Nucleus accumbens (tissue), 56 donors: ENCODE data around the gene YBX2.
"Not testable (repeated sequence)": the region's sequence is repeated elsewhere in the genome, so short reads cannot be mapped to it uniquely, and the experiment has no call there.

ENCODE experiments used
- DNase-seq, 56 donors: peaks; one replicate each; lab custom pipeline; 2025; lab: John Stamatoyannopoulos, UW

YBX2 gene

DNA sequence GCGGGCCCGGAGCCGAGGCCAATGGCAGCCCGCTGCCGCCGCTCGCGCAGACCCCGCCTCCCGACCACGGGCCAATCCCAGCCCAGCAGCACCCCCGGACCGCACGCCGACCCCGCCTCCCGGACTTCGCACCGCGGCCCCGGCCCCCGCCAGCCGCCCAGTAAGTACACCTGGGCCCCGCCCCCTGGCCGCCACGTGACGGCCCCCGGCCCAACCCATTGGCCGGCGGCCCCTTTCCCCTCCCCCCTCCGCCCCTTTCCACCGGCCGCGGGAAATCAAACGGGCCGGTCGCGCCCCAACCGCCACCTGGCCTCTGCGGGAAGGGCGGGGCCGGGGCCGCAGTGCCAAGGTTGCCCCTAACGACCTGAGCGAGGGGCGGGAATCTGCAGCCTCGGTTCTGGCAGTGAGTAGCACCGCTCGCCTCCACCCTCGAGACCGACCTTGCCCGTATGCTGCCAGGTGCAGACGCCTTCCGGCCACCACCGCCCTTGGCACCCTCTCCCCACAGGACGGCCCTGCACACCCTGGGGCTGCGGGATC, at the start of gene YBX2:
TSS of gene YBX2 (minus strand) at position 26 of the 540 bp plus-strand sequence. CDS start 139 bp downstream, outside the sequence.
- peak in 5 of 56 donors; percentile 13 to 52 (median 18) for DNase-seq

DNA sequence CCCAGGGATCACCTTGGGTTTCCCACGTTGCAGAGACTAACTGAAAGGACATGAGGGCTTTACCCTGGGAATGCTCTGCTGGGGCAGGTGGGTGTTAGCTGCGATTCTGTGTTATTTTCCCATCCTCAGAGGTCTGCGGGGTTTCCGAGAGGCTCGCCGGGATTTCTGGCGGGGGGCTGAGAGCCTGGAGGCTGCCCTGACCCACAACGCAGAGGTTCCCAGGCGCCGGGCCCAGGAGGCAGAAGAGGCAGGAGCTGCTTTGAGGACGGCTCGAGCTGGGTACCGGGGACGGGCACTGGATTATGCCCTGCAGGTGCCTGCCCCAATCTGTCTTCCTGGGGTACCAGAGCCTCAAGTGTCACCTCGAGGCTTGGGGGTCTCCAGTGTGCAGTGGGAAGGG, 48.8 kb upstream of the YBX2 start:
- no peak for DNase-seq

DNA sequence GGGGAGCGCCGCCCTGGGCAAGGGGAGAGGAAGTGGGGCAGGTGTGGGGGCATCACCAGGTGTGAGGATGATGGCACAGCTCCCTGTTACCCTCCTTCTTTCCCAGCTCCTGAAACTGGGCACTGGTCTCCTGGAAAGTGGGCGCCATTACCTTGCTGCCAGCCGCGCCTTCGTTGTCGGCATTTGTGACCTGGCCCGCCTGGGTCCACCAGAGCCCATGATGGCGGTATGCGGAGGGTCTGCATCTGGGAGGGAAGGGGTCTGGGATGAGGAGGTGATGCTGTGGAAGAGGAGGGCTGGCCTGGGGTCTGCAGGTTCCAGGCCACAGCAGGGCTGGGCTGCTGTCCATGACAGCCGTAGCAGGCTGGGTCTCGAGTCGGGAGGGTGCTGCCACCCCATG, 47.4 kb upstream of the YBX2 start:
- DNase-seq: no peak

DNA sequence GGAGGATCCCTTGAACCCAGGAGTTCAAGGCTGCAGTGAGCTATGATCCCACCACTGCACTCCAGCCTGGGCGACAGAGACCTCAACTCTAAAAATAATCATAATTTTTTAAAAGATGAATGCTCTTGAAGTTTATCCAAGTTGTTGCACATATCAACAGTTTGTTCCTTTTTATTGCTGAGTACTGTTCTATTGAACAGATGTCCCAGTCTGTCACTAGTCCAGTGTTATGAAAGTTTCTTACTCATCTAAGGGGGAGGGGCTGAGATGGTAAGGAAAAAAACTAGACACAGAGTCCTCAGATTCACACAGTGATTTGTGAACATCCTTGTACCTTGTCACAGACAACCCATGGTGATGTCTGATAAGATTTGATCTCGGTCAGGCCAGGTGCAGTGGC, 45.7 kb upstream of the YBX2 start:
- no peak for DNase-seq

DNA sequence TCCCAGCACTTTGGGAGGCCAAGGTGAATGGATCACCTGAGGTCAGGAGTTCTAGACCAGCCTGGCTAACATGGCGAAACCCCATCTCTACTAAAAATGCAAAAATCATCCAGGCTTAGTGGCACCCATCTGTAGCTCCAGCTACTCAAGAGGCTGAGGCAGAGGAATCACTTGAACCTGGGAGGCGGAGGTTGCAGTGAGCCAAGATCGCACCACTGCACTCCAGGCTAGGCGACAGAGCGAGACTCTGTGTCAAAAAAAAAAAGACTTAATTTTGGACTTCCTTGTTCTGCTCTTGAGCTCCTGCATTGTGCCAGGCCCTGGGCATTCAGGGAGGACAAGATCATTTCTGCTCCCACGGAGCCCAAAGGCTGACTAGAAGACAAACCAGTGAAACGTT, 43.2 kb upstream of the YBX2 start:
- not testable (repeated sequence) for DNase-seq

DNA sequence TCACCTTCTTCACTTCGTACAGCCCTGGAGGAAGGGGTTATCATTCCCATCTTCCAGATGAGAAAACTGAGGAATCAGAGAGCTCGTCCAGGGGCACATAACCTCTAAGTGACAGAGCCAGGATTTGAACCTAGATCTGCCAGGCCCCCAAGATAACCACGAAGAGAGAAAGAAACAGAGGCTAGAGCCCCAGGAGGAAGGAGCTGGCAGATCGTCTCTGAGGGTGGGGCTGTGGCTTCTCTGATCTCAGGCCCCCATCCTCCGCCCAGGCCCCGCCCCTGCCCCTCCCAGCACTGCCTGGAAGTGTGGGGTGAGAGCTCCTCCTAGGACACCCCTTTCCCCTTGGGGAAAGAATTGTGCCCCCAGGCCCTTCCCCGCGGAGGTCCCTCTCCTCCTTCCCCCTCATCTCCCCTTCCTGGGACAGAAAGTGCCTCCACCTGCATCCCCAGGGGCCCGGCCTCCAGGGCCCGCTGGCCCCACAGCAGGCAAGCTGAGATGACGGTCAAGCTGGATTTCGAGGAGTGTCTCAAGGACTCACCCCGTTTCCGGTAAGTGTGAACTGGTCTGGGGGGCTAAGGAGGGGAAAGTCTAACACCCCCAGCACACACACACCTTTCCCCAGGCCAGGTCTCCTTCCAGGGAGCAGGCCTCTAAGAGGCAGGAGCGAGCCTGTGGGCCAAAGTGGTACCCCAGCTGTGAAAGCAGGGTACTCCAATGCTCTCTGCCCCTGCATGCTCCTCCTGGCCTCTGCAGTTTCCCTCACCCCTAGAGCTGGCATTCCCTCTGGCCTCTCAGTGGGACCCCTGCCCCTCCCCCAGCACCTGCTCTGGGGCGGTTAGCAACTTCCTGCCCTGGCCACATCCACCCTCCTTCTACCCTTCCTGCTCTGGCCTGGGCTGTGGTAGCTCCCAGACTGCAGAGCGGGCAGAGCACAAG, 42.1 kb upstream of the YBX2 start, which contains the start of gene ACAP1:
TSS of gene ACAP1 (plus strand) at position 290 of the 936 bp plus-strand sequence. CDS start at position 496, 206 bp downstream.
- no peak for DNase-seq

DNA sequence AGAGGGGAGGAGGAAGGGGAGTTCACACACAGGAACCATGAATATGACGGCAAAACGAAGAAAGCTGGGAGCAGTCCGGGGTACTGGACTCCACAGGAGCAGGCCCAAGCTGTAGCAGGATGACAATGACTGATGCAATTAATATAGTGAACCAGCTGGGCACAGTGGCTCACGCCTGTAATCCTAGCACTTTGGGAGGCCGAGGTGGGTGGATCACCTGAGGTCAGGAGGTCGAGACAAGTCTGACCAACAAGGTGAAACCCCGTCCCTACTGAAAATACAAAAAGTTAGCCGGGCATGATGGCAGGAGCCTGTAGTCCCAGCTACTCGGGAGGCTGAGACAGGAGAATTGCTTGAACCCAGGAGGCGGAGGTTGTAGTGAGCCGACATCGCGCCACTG, 41.3 kb upstream of the YBX2 start:
- not testable (repeated sequence) for DNase-seq

DNA sequence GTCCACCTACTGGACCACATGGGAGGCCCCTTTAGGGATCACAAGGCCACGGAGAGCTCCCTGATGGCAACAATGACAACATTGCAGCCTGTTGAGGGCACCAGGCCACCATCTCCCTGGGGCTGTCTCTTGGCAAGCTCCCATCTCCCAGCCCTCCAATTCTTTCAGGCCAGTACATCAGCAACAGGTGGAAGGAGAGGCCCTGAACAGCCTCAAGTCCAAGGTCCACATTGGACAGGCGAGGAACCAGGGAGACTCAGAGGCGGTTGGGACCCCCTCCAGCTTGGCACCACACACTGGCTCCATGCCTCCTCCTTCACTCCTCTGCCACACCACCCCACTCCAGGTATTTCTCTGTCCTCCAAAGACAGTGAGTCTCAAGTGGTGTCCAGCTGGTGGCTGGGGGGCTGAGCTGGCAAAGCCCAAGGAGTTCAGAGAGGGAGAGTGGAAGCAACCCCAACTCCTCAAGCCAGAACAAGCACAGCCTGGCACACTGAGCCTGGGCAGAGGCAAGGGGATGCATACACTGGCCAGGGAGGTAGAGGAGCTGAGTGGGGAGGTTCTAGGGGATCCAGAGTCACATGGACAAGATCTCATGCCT, 40.6 kb upstream of the YBX2 start:
- no peak for DNase-seq

DNA sequence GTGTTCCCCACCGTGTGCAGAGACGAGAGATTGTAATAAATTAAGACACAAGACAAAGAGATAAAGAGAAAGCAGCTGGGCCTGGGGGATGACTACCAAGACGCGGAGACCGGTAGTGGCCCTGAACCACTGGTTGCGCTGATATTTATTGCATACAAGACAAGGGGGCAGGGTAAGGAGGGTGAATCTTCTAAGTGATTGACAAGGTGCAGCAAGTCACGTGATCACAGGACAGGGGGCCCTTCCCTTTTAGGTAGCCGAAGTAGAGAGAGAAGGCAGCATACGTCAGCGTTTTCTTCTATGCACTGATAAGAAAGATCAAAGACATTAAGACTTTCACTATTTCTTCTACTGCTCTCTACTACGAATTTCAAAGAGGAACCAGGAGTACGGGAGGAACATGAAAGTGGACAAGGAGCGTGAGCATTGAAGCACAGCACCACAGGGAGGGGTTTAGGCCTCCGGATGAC, 38.2 kb upstream of the YBX2 start:
- DNase-seq: not testable (repeated sequence)

DNA sequence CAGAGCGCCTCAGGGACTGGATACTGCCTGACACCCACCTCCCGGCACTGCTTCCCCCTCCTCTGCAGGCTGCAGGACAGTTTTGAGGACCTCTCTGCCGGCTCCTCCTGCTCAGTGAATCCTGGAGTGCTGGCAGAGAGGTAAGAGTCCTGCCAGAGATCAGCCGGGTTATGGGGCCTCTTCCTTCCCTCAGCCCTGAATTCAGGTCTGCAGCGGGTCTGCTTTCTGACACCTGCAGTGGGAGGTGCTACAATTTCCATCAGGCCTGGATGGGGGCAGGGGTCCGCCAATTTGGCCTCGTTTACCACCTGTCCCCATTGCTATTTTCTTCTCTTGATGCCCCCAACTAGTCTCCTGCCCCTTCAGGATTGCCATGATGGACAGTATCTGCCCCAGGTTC, 37.7 kb upstream of the YBX2 start:
- DNase-seq: no peak

DNA sequence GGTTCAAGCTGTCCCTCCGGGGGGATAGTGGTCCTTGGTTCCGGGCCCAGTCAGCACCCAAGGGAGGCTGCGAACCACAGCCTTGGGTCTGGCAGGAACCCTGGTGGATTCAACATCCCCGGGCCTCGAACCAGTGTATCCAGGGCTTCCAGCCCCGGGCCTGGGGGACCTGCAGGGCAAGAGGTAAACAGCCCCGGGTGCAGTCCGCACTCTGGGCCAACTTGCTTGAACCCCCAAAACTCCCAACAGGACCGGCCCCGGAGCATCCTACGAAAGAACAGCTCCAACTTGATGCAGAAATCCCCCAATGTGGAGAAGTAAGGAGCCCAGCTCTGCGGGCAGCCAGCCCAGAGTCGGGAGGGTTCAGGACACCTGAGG, 36.2 kb upstream of the YBX2 start:
- DNase-seq: no peak

DNA sequence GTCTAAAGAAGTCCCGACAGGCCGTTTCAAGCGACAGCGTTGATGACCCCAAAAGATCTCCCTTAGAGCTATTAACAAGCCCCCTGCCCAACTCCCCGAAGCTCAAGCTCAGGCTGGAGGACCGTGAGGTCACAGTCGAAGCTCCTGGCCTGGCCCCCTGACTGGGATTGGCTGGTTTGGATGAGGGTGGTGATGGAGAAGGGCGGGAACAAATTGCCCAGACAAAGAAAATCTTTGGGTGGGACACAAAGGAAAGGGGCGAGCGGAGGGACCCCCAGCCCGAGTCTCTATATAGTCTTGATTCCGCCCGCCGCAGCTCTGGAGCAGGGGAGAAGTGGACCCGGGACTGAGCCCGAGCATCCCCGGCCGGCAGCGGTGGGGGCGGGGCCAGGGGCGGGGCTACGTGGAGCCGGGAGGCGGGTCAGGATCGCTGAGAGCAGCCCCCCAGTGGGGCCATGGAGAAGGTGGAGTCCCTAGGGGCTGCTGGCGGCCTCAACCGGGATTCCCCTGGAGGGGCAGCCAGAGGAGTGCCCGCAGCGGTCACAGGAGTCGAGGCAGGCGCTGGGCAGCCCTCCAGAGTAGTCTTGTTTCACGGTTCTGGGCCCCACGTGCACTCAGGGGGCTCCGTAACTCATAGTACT, 35.7 kb upstream of the YBX2 start:
- peak in 51 of 56 donors; percentile 34 to 92 (median 76) for DNase-seq

DNA sequence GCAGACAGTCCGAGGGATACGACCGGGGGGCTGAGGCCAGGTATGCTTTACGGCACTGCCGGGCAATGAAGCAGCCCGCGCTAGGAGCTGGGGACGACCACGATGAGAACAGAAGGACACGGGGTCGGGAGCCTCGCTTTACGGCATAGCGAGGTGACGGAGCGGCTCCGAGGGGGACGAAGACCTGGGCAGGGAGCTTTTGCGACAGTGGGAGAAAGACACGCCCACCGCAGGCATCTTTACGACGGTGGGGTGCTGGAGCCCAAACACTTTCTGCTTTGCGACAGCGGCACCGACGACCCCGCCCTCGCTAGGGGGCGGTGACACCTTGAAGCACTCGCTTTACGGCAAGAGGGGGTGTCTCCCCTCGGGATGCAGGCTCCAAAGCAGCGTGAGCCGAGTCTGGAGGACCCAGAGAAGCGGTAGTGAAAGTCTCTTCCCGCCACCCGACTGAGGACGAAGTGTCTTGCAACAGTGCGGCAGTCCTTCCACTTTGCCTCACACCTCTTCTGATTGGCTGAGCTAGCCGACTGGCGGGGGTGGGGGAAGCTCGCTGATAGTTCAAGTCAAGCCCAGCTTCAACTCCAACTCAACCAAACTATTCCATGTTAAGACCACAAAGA, 35.0 kb upstream of the YBX2 start:
- peak; percentile 65 to 100 (median 96) for DNase-seq

DNA sequence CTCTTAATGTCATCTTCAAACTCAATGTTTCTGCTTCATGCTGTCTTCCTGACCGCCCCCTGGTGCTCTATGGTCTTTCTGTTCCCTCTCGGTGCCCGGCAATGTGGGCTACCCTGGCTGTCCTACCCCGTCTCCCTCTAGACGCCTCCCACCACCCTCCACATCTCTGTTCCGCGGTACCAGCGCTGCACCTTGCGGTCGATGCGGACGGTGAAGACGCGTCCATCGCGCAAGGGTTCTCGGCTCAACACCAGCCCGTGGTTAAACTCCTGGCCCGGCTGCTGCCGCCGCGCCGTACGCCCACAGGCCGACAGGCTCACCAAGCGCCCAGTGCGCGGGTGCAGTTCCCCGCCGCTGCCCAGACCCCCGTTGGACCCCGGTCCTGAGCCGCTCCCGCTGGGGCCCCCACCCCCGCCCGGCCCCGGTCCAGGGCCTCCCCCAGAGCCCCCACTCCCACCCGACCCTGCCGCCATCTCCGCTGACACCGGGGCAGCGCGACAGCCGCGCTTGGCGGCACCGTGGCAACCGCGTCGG, 34.5 kb upstream of the YBX2 start, which contains the start of gene NEURL4:
TSS of gene NEURL4 (minus strand) at position 496 of the 534 bp plus-strand sequence. CDS start at position 473, 23 bp downstream.
- DNase-seq: peak in 2 of 56 donors; percentile 45 to 47

DNA sequence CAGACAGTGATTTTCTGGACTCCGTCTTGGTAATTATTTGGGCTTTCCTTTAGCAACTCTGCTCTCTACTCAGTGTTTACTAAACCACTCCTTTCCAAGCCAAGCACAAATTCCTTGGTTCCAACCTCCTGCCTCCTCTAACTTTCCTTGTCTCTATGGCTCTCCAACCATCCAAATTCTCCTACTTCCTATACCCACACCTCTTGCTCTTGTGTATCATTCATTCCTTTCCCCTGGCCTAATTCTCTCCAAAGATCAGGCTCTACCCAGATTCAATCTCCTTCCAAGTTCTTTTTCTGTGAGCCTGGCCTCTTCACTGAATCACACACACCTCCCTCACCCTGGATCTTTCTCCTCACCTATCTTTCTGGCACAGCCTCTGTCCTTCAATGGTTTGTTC, 33.6 kb upstream of the YBX2 start:
- DNase-seq: no peak

DNA sequence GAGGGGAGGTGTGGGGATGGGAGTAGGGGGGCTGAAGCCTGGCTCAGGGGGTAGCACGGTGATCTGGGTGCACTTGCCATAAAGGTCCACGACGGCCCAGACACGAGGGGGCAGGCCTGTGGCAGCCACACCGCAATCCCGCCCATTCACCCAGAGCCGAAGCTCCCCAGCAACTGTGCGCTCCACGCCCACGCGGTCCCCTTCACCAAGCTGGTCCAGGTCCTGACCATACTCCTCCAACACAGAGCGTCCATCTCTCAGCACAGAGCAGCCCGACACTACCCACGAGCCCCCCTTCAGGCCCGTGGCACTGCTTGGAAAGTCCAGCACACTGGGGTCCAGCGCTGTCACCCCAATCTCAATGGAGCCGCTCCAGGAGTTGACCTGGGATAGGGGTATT, 33.1 kb upstream of the YBX2 start:
- DNase-seq: no peak

DNA sequence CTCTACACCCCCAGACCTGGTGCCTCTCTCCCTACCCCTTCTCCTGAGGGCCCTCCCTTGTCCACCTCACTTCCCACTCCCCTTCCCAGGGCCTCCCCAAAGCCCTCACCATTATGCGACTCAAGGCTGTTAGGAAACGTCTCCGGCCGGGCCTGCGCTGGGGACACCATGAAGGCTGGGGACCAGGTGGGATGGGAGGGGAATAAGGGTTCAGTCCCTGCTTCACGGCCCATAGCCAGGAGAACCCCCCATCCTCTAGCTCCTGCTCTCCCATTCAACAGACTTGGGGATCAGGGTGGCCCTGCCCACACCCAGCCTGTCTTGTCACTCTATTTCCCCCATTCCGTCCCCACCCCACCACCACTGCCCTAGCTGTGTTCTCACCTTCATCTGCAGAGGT, 32.6 kb upstream of the YBX2 start:
- DNase-seq: no peak

DNA sequence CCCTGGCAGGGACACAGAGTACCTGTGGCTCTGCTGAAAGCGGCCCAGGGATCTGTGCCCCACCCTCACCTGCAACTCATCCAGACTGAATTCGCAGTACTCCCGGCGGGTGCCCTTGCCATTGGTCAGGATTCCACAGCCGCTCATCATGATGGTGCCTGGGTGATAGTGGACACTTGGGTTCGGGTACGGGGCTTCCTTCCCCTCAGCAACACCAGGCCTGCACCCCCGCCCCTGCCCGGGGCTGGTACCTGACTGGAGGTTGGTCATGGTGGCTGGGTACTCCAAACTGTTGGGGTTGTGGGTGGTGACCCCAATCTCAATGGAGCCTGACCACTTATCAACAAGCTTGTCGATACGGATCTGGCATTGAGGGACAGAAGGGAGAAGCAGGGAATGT, 31.7 kb upstream of the YBX2 start:
- no peak for DNase-seq

DNA sequence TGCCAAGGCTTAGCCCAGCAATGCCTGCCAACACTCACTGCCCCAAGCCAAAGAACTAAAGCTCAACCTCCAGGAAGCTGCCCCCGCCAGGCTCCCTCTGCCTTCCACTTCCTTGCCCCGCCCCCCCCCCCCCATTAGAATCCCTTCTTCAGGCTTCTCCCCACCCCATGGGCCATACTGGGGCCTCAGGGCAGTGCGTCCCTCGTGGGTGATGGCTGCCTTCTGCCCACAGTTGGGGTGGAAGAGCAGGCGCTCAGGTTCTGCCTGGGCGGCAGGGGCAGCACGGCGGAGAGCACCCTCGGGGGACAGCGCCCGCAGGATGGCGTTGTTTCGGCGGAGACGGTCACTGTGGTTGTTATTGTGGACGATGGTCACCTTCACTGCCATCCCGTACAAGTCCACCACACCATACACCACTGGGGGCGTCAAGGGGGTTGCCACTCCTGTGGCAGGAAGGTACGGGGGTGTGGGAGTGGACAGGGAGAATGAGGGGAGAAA, 30.6 kb upstream of the YBX2 start:
- DNase-seq: no peak

DNA sequence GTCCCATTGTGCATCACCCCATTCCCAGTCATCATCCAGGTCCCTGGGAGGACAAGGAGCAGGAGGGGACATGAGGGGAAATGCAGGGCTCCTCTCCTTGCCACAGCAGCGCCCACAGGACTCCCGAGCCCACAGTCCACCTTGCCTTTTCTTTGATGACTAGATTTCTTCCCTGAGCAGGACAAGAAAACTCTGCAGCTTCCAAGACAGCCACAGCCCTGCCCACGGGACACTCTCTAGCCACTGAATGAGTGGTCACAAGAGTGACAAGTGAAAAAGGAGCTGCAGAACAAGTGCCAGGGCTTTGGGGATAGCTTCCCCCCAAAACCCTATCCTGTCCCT, 30.0 kb upstream of the YBX2 start:
- DNase-seq: no peak
